ENCODE results near the gene ARHGAP24. TPM values are rescaled to one million over a fixed set of nuclear protein-coding genes. Genes with fewer than 3 reads are reported as not detected.

Gene ARHGAP24
- polyA plus RNA-seq, 3 donors: 12.5 to 32.0 (median 18.8) TPM

DNA sequence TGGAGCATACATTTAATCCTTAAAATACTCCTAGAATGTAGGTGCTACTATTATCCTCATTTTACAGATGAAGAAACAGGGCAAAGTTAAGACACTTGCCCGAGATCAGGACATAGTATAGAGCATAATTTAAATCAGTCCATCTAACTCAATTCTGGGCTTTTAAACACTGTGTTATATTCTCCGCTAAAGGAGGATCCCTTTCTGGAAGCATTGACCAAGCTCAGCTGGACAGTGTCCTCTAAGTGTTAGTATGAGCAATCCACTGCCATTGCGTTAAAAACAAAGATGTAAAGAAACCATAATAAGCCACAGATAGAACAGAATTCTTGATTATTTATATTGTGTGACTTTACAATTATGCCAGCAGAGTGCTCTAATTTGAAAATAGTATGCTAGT is 207.0 kb downstream of the ARHGAP24 start:
- Mint-ChIP-seq H3K9me3 (peaks cover 0 to 4% (median 0%) of the 10 kb centered on the region in 7 donors), H3K4me1 (peaks cover 37% of the 10 kb centered on the region), H3K27ac (peak overlapping the region; percentile 63 to 94 (median 90)), H3K4me3 (no peak overlapping the region), H3K27me3 (ENCODE audit: low read depth in 3 of 3) (no peaks in the 10 kb centered on the region), H3K36me3 (peaks cover 3 to 6% of the 10 kb centered on the region in 2 donors)
- H3K4me3 ChIP-seq (replicated peaks in 1 of 3; ENCODE audit: low read depth in 2 of 3, low read length in 3 of 3): no peak overlapping the region
- peaks cover 34 to 41% of the 10 kb centered on the region in 2 donors for H3K4me1 ChIP-seq (ENCODE audit: control insufficient read depth in 1 of 2, insufficient read depth in 2 of 2, low read length in 2 of 2)
- DNase-seq: no peak
- H3K27ac ChIP-seq (ENCODE audit: low read depth in 1 of 2, low read length in 2 of 2): peak overlapping the region in 1 of 2 donors; percentile 79
- H3K9me3 ChIP-seq (replicated peaks in 1 of 2; ENCODE audit: control insufficient read depth in 1 of 2, insufficient read depth in 1 of 2, low read length in 2 of 2): no peaks in the 10 kb centered on the region
- no peaks in the 10 kb centered on the region for H3K79me2 ChIP-seq (ENCODE audit: insufficient read depth, low read length)
- no peak overlapping the region for H3K9ac ChIP-seq (ENCODE audit: insufficient read depth, low read length, poor library complexity, severe bottlenecking)
- H2AFZ ChIP-seq (ENCODE audit: insufficient read depth, low read depth, low read length, poor library complexity, severe bottlenecking): no peak overlapping the region
- intact Hi-C loops (cut with micrococcal nuclease): no loop called here
- H4K20me1 ChIP-seq (ENCODE audit: insufficient read depth, low read length): no peaks in the 10 kb centered on the region
- H3K27me3 ChIP-seq (ENCODE audit: control insufficient read depth in 2 of 2, insufficient read depth in 2 of 2, low read length in 2 of 2): no peaks in the 10 kb centered on the region
- H3K4me2 ChIP-seq (replicated peaks; ENCODE audit: extremely low read depth, low read length, poor library complexity, severe bottlenecking): no peak overlapping the region
- peaks cover 0 to 5% of the 10 kb centered on the region in 2 donors for H3K36me3 ChIP-seq (replicated peaks in 1 of 2; ENCODE audit: control insufficient read depth in 1 of 2, insufficient read depth in 2 of 2, low read length in 2 of 2)
- TF ChIP-seq CTCF (IDR thresholded peaks at IDR 0.05): no peak
- no CpG with 5 or more reads among the region's 3 CpGs for WGBS (ENCODE audit: insufficient coverage)

DNA sequence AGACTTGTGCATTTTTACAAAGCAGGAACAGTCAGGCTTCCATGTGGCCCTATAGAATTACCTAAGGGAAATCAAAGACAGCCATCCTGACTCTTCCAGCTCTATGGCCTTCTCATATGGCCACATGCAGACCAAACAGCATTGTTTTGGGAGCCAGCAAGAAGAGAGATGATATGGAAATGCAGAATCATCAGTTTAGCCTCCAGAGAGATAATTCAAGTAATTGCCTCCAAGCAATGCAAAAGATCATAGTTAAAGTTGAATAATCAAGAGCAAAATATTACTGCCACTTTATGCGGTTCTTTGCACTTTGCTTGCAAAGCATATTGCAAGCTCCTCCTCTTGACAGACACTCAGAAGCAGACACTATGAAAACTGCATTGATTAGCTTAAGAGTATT is 207.4 kb downstream of the ARHGAP24 start:
- intact Hi-C loops (cut with micrococcal nuclease): no loop called here
- H2AFZ ChIP-seq (ENCODE audit: insufficient read depth, low read depth, low read length, poor library complexity, severe bottlenecking): no peak overlapping the region
- Mint-ChIP-seq H3K4me1 (peaks cover 37% of the 10 kb centered on the region), H3K27ac (no peak overlapping the region), H3K9me3 (peaks cover 0 to 4% (median 0%) of the 10 kb centered on the region in 7 donors), H3K4me3 (no peak overlapping the region), H3K27me3 (ENCODE audit: low read depth in 3 of 3) (no peaks in the 10 kb centered on the region), H3K36me3 (peaks cover 0 to 4% of the 10 kb centered on the region in 2 donors)
- TF ChIP-seq CTCF (IDR thresholded peaks at IDR 0.05): no peak
- DNase-seq: no peak
- H3K27ac ChIP-seq (ENCODE audit: low read depth in 1 of 2, low read length in 2 of 2): peak overlapping the region in 1 of 2 donors; percentile 79
- H4K20me1 ChIP-seq (ENCODE audit: insufficient read depth, low read length): no peaks in the 10 kb centered on the region
- H3K79me2 ChIP-seq (ENCODE audit: insufficient read depth, low read length): no peaks in the 10 kb centered on the region
- no peak overlapping the region for H3K9ac ChIP-seq (ENCODE audit: insufficient read depth, low read length, poor library complexity, severe bottlenecking)
- H3K4me1 ChIP-seq (ENCODE audit: control insufficient read depth in 1 of 2, insufficient read depth in 2 of 2, low read length in 2 of 2): peaks cover 34 to 41% of the 10 kb centered on the region in 2 donors
- no peaks in the 10 kb centered on the region for H3K27me3 ChIP-seq (ENCODE audit: control insufficient read depth in 2 of 2, insufficient read depth in 2 of 2, low read length in 2 of 2)
- no peaks in the 10 kb centered on the region for H3K9me3 ChIP-seq (replicated peaks in 1 of 2; ENCODE audit: control insufficient read depth in 1 of 2, insufficient read depth in 1 of 2, low read length in 2 of 2)
- no CpG with 5 or more reads among the region's 1 CpG for WGBS (ENCODE audit: insufficient coverage)
- H3K4me3 ChIP-seq (replicated peaks in 1 of 3; ENCODE audit: low read depth in 2 of 3, low read length in 3 of 3): no peak overlapping the region
- H3K36me3 ChIP-seq (replicated peaks in 1 of 2; ENCODE audit: control insufficient read depth in 1 of 2, insufficient read depth in 2 of 2, low read length in 2 of 2): peaks cover 0 to under 1% of the 10 kb centered on the region in 2 donors
- H3K4me2 ChIP-seq (replicated peaks; ENCODE audit: extremely low read depth, low read length, poor library complexity, severe bottlenecking): no peak overlapping the region

Measured in CD14-positive monocyte (primary cell).